ENCODE results near the gene ASIC4.

The ASIC4 gene

DNA sequence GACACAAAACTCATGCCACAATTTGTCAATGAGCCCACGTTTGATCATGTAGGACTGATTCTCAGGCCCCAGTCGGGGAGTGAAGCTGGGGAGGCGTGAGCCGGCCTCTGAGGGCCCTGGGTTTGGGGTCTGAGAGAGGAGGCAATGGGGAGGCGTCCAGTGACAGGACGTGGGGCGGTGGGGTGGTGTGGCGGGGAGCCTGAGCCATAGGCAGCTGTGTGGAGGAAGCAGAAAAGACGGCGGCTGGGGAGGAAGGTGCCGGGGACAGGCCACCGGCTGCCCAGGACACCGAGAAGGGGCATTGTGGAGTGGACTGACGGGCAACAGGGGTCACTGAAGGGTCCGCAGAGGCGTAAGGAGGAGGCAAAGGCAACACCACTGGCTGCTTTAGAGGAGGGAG is 22.1 kb downstream of the ASIC4 start:
- DNase-seq (ENCODE audit: low read depth in 2 of 2), result no peak

DNA sequence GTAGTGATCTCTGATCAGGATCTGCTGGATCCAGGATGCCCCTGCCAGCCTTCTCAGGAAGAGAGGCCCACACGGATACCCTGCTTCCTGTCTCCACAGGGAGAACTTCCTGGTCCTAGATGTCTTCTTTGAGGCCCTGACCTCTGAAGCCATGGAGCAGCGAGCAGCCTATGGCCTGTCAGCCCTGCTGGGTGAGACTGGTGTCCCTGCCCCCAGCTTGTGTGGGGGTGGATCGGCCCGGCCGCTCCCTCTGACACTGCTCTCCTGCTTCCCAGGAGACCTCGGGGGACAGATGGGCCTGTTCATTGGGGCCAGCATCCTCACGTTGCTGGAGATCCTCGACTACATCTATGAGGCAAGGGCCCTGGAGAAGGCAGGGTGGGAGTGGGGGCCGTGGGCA is 22.7 kb downstream of the ASIC4 start:
- no peak for DNase-seq (ENCODE audit: low read depth in 2 of 2)

DNA sequence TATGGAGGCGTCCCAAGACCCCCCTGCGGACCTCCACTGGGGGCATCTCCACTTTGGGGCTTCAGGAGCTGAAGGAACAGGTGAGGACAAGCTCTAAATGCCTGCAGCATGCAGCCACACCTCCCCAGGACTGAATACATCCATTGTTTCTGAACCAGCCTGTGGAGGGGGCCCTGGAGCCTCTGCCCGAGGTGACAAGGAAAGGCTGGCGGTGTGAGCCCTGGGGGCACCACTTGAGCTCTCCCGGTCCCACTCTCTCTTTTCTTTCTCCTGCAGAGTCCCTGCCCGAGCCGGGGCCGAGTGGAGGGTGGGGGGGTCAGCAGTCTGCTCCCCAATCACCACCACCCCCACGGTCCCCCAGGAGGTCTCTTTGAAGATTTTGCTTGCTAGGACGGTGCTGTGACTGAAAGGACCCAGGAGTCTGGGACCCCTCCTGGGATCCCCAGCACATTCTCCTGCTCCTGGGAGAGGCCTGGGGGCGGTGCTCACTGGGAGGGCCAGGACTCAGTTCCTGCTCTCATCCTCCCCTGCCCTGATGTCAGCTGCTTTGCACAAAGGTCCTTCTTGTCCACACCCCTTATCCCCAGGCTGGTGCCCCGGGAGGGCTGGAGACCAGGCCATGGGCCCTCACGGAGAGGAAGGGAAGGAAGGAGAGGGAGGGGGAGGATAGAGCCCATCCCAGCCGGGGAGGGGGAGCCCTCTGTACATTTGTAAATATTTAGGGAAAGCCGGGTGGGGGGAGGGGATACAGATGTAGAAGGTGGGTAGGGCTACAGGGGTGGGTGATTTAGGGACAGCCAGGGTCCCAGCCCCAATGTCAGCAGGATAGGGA is 23.6 kb downstream of the ASIC4 start:
- no peak for DNase-seq (ENCODE audit: low read depth in 2 of 2)

DNA sequence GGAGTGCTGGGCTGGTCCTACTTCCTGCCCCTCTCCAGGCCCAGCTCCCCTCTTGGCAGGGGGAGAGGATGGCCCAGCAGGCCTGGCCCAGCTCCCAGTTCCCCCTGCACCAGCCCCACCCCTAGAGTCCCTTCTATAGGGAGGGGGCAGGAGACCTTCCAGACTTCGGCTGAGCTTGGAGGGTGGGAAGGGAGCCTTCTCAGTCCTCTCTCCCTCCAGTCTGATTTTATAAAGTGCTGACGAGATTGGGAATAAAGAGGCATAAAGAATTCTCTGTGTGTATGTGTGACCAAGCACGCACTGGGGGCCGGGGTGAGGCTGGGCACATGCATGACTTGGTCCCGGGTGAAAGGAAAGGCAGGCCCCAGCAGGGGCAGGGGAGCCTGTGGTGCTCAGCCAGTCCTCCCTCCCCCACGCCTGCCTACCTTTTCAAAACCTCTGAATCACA is 24.2 kb downstream of the ASIC4 start:
- DNase-seq (ENCODE audit: low read depth in 2 of 2), result no peak

DNA sequence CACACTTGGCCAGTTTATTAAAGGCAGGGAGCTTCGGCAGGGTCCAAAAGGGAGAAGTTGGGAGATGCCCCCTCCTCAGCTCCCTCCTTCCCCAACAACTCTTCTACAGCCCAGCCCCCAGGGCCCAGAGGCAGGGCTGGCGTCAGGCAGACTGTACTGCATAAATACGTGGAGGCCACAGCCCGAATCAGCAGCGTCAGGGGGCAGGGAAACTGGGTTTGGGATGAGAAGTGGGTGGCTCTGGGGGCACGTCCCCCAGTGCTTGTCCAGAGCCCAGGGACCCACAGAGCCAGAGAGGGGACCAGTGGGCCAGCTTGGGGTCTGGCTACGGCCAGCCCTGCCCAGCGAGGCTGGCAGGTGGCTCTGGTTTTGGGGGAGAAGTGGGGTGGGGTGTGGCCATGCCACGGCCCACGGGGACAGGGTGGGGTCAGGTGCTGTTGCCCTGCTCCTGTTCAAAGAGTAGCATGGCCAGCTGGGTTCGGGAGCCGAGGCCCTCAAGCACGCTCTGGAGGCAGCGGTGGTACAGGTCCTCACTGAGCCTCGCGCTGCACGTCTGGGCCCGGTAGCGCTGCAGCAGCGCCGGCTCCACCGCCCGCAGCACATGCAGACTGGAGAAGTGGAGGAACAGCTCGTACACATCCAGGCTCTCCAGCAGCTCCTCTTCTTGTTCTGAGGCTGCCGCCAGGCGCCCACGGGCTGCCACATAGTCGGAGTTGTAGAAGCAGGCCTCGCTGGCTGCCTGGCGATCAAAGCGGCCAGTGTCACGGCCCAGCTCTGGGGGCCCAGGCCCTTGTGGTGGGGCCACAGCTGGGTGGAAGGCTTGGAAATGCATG is 24.9 kb downstream of the ASIC4 start:
- DNase-seq (ENCODE audit: low read depth in 2 of 2), result no peak

DNA sequence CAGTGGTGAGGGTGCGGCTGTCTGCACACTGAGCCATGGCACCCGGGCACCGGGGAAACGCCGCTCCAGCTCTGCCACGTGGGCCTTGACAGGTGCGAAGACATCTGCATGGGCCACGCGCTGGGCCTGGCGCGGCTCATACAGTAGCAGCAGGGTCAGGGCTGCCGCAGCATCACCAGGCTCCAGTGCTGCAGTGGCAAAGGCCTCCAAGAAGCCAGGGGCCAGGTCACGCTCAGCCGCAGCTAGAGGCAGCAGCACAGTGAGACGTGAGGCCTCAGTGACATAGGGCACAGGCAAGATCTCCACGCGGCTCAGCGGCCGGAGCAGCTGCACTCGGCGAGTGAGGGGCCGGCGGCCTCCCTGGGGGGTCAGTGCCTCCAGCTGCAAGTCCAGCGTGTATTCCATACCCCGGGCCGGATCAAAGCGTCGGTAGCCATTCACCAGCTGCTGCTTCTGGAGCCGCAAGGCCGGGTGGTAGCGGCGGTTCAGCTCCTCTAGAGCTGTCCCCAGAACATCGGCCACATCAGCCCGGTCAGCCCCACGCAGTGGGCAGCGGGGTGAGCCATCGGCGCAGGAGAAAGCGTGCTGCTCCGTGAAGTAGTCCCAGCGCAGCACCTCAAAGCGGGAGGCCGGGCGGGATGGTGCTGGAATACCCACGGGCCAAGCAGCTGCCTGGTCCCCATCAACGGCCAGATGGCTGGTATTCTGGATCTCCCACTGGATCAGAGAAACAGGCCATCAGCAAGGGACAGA is 25.8 kb downstream of the ASIC4 start:
- DNase-seq (ENCODE audit: low read depth in 2 of 2), result no peak

DNA sequence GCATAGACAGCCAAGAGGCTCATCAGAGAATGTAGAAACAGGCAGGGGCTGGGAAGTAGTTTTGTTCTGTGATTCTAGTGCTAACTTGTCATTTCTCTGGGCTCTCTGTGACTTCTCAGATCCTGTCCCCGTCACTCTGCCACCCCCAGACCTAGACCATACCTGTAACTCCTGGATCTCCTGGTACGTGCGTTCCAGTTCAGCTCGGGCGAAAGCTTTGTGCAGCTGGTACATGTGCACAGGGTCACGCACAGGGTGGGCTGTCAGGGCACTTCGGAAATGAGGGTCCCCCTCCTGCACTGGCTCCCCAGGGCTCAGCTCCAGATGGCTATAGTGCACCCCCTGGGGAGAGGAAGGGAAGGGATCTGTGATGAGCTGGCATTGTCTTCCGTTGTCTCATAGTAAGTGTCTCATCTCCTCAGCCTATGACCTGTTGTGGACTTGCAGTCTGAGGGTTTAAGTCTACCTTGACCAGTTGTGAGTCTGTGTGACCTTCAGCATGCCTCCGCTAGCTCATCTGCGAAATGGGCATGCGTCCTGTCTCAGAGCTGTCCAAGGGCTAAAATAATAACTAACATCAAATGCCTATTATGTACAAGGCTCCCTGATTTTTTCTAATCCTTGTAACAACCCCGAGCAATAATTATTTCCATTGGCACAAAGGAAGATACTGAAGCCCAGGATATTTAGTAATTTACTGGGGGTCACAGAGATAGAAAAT is 26.7 kb downstream of the ASIC4 start:
- no peak for DNase-seq (ENCODE audit: low read depth in 2 of 2)

DNA sequence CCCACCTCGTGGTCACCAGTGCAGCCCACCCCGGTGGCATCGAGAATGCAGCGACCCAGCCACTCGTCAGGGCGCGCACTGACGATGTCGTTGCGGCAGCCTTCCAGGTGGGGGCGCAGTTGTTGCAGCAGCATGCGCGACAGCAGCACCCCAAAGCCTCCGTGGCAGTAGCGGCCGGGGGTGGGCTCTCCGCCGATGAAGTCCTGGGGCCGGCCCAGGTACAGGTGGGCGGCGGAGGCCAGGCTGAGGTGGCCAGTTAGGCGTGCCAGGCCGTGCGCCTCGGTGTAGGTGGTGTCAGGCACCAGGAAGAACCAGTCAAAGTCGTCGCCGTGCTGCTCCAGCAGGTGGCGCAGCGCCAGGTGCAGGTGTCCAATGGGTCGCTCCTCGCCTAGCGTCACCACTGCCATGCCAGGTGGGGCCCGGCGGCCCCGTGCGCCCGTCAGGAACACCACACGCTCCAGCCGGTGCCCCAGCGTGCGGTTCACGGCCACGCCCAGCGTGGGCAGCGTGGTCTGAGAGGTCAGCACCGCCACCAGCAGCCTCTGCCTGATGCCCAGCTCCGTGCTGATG is 27.4 kb downstream of the ASIC4 start:
- DNase-seq (ENCODE audit: low read depth in 2 of 2), result peak; percentile 78 to 82

DNA sequence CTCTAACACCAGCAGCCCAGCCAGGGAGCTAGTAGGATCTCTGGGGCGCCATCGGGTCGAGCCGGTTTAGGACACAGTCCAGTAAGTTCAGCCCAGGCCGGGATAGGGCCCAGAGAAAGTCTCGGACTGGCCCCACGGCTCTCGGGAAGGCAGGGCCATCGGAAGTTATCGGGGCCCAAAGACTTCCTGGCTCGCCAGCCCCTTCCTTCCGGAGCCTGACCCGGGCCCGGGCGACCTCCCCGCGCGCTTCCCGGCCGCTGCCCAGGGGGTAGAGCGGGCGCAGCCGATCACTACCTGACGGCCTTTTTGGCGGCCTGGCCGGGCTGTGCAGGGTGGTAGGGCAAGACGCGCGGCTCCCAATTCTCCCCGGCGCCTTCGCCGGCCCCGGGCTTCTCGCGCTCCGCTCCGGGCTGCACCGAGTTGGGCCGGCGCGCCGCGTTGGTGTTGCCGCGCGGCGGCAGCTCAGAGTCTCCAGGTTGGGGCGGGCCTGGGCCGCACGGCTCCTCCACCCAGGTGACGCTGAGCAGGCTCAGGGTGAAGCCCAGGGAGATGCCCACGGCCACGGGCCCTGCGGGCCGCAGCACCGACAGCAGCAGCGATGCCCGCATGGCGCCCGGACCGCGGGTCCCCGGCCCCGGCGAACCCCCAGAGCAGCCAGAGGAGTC is 28.8 kb downstream of the ASIC4 start:
- peak in 1 of 2 donors; percentile 16 for DNase-seq (ENCODE audit: low read depth in 2 of 2)

DNA sequence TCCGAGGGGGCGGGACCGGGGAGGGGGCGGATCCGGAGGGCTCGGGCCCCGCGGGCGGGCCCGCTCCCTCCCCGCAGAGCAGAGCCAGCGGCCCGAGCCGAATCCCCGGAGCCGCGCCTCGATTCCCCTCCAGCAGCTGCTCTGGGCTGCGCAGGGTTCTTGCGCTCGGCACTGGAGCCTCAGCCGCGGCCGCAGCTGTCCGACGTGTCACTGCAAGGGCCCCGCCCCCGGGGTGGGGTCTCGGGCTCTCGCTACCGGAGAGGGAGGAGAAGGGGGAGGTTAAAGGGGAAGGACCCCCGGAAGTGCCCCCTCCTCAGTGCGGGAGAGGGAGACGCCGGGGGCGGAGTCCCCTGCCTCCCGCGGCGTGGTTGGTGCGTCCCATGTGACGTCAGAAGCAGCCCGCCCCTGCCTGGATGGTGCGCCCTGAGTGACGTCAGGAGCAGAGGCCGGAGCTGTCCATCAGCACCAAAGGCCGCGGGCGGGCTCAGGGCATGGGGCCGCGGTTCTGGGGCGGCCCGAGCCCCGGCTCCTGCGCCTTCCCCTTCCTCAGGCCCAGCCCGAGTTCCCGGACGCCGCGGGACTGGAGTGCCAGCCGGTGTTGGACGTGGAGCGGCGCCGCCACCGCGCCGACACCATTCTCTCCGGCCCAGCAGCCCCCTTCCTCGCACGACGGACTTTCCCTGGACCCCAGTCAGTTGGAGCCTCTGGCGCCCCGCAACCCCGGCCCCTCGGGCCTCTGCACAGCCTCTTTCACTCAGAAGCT is 29.5 kb downstream of the ASIC4 start, which contains the start of the genes CHPF and TMEM198:
Gene CHPF, minus strand, starts transcription at position 214 of the 763 bp plus-strand sequence. CDS start 271 bp downstream, outside the sequence.
Gene TMEM198, plus strand, starts transcription at position 433 of the 763 bp plus-strand sequence. CDS start 700 bp downstream, outside the sequence.
- DNase-seq (ENCODE audit: low read depth in 2 of 2), result peak; percentile 92 to 93

DNA sequence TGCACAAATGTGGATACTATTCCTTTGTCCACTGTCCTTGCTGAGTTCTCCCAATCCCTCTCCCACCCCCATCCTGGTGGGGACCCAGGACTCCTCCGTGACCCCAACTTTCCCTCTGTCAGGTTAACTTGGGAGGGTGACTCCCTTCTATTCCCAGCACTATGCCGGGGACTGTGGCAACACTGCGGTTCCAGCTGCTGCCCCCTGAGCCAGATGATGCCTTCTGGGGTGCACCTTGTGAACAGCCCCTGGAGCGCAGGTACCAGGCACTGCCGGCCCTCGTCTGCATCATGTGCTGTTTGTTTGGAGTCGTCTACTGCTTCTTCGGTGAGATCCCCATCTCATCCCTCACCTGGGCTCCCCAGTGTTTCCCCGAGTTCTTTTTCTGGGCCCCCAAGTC is 30.3 kb downstream of the ASIC4 start:
- no peak for DNase-seq (ENCODE audit: low read depth in 2 of 2)

DNA sequence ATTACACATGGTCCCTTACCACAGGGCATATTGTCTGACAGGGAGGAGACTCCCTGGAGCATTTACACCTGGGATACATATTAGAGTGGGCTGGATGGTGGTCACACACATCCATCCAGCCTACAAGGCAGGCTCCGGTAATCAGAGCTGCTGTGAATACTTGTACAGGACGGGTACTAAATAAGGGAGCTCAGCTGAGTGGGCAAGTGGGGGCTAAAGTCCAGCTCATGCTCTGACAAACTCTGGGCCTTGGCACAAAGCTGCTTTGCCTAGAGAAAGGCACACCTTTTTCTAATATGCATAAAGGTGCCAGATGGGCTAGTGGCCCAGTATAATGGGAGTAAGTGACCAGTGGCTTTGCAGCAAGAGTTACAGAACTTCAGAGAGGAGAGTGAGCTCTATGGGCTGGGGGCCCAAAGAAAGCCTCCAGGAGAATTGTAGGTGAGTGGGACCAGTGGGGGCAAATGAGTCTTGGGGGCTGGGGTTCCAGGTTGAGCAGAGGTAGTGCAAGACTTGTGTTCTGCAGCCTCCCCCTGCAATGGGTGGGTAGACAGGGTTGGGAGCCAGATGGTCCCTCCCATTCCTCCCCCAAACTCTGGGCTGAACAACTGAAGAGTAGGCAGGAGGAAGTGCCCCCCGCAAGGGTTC is 31.1 kb downstream of the ASIC4 start:
- DNase-seq (ENCODE audit: low read depth in 2 of 2), result no peak

DNA sequence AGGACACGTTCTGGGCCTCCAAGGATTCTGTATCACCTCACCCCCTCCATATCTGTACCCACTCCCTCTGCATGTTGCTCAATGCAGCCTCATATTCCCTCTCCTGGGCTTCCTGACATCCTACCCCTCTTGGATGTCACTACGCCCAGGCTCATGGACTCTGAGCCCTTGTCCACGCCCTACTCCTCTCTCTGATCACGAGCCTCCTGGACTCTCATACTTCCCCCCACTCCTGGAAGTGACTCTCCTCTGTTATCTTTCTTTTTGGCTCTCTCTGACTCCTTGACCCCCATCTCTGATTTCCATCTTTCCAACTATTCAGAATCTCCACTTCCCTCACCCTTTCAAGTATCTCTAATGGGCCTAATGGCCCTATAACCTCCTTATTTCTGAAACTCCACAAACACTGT is 31.7 kb downstream of the ASIC4 start:
- DNase-seq (ENCODE audit: low read depth in 2 of 2), result no peak

DNA sequence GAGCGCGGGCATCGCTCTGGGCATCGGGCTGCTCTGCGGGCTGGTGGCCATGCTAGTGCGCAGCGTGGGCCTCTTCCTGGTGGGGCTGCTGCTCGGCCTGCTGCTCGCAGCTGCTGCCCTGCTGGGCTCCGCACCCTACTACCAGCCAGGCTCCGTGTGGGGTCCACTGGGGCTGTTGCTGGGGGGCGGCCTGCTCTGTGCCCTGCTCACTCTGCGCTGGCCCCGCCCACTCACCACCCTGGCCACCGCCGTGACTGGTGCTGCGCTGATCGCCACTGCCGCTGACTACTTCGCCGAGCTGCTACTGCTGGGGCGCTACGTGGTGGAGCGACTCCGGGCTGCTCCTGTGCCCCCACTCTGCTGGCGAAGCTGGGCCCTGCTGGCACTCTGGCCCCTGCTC is 33.3 kb downstream of the ASIC4 start:
- DNase-seq (ENCODE audit: low read depth in 2 of 2), result no peak

DNA sequence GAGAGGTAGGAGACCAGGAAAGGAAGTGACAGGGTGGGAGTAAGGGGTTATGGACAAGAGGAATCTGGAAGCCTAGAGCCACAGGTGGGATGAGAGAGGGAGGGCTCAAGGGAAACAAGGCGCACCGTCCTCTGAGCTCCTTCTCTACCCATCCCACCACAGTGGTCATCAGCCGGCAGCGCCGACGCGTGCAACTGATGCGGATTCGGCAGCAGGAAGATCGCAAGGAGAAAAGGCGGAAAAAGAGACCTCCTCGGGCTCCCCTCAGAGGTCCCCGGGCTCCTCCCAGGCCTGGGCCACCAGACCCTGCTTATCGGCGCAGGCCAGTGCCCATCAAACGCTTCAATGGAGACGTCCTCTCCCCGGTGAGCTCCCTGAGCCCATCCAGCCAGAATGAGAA is 34.7 kb downstream of the ASIC4 start:
- no peak for DNase-seq (ENCODE audit: low read depth in 2 of 2)

DNA sequence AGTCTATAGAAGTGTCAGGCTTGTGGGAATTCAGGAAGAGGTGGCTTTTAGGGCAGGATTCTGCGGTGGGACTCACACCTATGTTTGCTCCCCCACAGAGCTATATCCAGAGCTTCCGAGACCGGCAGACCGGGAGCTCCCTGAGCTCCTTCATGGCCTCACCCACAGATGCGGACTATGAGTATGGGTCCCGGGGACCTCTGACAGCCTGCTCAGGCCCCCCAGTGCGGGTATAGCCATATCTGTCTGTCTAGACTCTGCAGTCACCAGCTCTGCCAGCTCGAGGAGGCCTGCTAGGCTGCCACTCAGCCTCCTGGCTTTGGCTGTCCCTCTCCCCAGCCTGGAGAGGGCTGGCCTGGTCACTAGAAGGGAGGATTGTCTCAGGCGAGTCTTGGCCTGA is 35.3 kb downstream of the ASIC4 start:
- no peak for DNase-seq (ENCODE audit: low read depth in 2 of 2)

DNA sequence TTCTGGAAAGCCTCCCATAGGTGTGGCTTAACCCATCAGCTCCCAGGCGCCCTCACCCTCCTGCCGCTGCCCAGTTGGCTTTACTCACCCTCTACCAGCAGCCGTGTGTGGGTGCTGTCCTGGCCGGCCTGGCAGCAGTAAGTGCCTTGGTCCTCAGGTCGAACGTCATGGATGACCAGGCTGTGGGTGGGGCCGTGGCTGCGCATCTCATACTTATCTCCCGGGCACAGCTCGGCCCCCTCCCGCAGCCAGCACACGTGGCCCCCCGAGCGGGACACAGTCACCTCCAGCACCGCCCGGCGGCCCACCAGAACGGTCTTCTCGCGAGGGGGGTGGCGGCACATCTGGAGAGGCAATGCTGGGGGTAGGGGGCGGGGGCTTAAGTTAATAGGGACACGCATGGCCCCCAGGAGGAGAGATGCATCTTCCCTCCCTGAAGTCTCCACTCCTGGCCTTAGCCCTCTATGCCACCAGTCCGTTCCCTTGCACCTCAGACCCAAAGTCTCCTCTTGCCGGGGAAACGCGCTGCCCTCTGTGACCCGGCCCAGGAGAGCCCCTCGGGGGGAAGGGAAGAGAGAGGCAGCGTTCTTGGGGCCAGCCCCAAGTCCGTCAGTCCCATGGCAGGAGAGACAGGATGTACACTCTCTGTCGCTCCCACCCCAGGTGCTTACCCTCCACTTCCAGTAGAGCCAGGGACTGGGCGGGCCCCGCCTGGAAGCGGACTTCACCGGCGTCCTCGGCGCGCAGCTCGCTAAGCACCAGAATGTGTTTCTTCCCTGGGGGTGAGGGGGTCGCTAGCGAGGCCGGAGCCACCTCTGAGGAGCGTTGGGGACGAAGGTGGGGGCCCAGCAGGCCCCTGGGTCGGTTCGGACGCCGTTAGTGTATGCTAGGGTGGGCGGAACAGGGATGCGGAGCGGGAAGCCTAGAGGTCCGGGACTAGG is 37.4 kb downstream of the ASIC4 start:
- DNase-seq (ENCODE audit: low read depth in 2 of 2), result no peak

Measured in stimulated activated CD8-positive, alpha-beta memory T cell treated with anti-CD3 and anti-CD28 coated beads, Interleukin-2, amount 100 ng/mL, for 48 hours (primary cell).